HEK293T (cell line): ENCODE data around the gene DEFB131A.
"Not testable (repeated sequence)": the region's sequence is repeated elsewhere in the genome, so short reads cannot be mapped to it uniquely, and the experiment has no call there.

ENCODE experiments used
- BHLHE40 ChIP-seq: fragments of 450-650 bp; IDR thresholded peaks from 2 replicates; pipeline ENCODE4 v1.6.1; 2016; ENCODE audit warnings: mild to moderate bottlenecking, moderate library complexity, borderline replicate concordance
- FOXA1 ChIP-seq: fragments of 450-650 bp; IDR thresholded peaks from 2 replicates; pipeline ENCODE4 v1.6.1; 2016; ENCODE audit warnings: mild to moderate bottlenecking
- FOXM1 ChIP-seq: fragments of 450-650 bp; IDR thresholded peaks from 2 replicates; pipeline ENCODE4 v1.6.1; 2017; ENCODE audit warnings: mild to moderate bottlenecking, borderline replicate concordance
- HDGF ChIP-seq: fragments of 450-650 bp; IDR thresholded peaks from 2 replicates; pipeline ENCODE4 v1.6.1; 2017; ENCODE audit warnings: antibody characterized with exemption, borderline replicate concordance
- L3MBTL2 ChIP-seq: fragments of 450-650 bp; conservative IDR thresholded peaks from 2 replicates; pipeline ENCODE4 v1.6.1; 2016; ENCODE audit warnings: mild to moderate bottlenecking
- LEF1 ChIP-seq: fragments of 450-650 bp; IDR thresholded peaks from 2 replicates; pipeline ENCODE4 v1.6.1; 2017; ENCODE audit warnings: mild to moderate bottlenecking, borderline replicate concordance
- NFRKB ChIP-seq: fragments of 450-650 bp; IDR thresholded peaks from 2 replicates; pipeline ENCODE4 v1.6.1; 2016; ENCODE audit warnings: mild to moderate bottlenecking, moderate library complexity
- SP1 ChIP-seq: fragments of 450-650 bp; IDR thresholded peaks from 2 replicates; pipeline ENCODE4 v1.6.1; 2017
- SUZ12 ChIP-seq: fragments of 450-650 bp; IDR thresholded peaks from 2 replicates; pipeline ENCODE4 v1.6.1; 2016; ENCODE audit warnings: mild to moderate bottlenecking
- TARDBP ChIP-seq: fragments of 450-650 bp; IDR thresholded peaks from 2 replicates; pipeline ENCODE4 v1.6.1; 2016
- ZNF384 ChIP-seq: fragments of 450-650 bp; IDR thresholded peaks from 2 replicates; pipeline ENCODE4 v1.6.1; 2016
- TF ChIP-seq, protein P1 (sequence below): fragments of 450-650 bp; IDR thresholded peaks from 2 replicates; pipeline ENCODE4 v1.6.1; 2016

GRCh38 chr4:9499974-9500487, 55.8 kb downstream of the DEFB131A start:
- TF ChIP-seq TARDBP, SP1, NFRKB, BHLHE40, FOXM1, FOXA1, SUZ12, ZNF384, LEF1, L3MBTL2, HDGF: not testable (repeated sequence)
- TF ChIP-seq, protein P1, sequence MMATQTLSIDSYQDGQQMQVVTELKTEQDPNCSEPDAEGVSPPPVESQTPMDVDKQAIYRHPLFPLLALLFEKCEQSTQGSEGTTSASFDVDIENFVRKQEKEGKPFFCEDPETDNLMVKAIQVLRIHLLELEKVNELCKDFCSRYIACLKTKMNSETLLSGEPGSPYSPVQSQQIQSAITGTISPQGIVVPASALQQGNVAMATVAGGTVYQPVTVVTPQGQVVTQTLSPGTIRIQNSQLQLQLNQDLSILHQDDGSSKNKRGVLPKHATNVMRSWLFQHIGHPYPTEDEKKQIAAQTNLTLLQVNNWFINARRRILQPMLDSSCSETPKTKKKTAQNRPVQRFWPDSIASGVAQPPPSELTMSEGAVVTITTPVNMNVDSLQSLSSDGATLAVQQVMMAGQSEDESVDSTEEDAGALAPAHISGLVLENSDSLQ: not testable (repeated sequence)
